Measurements from ENCODE around the gene PRAMEF1.
"Not testable (repeated sequence)": the region's sequence is repeated elsewhere in the genome, so short reads cannot be mapped to it uniquely, and the experiment has no call there.

The PRAMEF1 gene

DNA sequence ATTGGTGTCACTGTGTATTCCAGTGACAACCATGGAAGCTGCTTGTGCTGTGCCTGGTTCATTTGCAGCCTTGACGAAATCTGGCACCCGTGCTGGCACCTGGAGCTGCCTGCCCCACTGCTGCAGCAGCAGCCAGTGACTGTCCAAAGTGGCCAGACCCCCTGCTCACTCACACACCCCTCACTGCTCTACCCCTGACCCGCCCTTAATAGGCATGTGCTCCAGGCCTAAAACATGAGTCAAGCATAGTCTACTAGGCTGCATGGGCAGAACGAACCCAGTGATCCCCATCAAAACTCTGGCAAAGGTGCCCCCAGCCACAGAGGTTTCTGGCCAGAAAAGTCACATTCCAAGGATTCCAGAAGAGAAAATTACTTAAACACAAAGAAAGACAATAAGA, 7.7 kb downstream of the PRAMEF1 start:
- in situ Hi-C loops (cut with HindIII; ENCODE audit: low pct_unique_long_range_greater_than_20kb, low sequenced_read_pairs) = no loop called here
- TF ChIP-seq JUND (IDR thresholded peaks at IDR 0.05; ENCODE audit: low read depth) = no peak
- DNase-seq (ENCODE audit: low read depth in 1 of 2, low spot score in 1 of 2) = no peak

DNA sequence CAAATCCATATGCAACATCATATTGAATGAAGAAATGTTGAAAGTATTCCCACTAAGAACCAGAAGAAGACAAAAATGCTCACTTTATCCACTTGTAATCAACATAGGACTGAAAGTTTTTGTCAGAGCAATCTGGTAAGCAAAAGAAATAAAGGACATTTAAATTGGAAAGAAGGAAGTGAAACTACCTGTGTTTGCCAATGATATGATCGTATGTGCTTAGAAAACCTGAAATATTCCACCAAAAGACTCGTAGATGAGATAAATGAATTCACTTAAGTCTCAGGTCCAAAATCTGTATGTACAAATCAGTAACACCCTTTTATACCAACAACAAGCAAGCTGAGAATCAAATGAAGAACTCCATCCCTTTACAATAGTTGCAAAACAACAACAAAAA, 8.5 kb downstream of the PRAMEF1 start:
- no peak for TF ChIP-seq JUND (IDR thresholded peaks at IDR 0.05; ENCODE audit: low read depth)
- no peak for DNase-seq (ENCODE audit: low read depth in 1 of 2, low spot score in 1 of 2)
- in situ Hi-C loops (cut with HindIII; ENCODE audit: low pct_unique_long_range_greater_than_20kb, low sequenced_read_pairs) = no loop called here

GRCh38 chr1:12809933-12810332, 18.7 kb downstream of the PRAMEF1 start:
- in situ Hi-C loops (cut with HindIII; ENCODE audit: low pct_unique_long_range_greater_than_20kb, low sequenced_read_pairs) = no loop called here
- DNase-seq (ENCODE audit: low read depth in 1 of 2, low spot score in 1 of 2) = no peak
- TF ChIP-seq JUND (IDR thresholded peaks at IDR 0.05; ENCODE audit: low read depth) = no peak

GRCh38 chr1:12810691-12811408, 19.7 kb downstream of the PRAMEF1 start:
- in situ Hi-C loops (cut with HindIII; ENCODE audit: low pct_unique_long_range_greater_than_20kb, low sequenced_read_pairs) = no loop called here
- no peak for TF ChIP-seq JUND (IDR thresholded peaks at IDR 0.05; ENCODE audit: low read depth)
- no peak for DNase-seq (ENCODE audit: low read depth in 1 of 2, low spot score in 1 of 2)

- no peak for TF ChIP-seq JUND (IDR thresholded peaks at IDR 0.05; ENCODE audit: low read depth)
- DNase-seq (ENCODE audit: low read depth in 1 of 2, low spot score in 1 of 2) = no peak
- in situ Hi-C loops (cut with HindIII; ENCODE audit: low pct_unique_long_range_greater_than_20kb, low sequenced_read_pairs) = no loop called here
These were observed 20.2 kb downstream of the PRAMEF1 start for GRCh38 chr1:12811409-12811784.

- in situ Hi-C loops (cut with HindIII; ENCODE audit: low pct_unique_long_range_greater_than_20kb, low sequenced_read_pairs); DNase-seq (ENCODE audit: low read depth in 1 of 2, low spot score in 1 of 2): not testable (repeated sequence)
These were observed 27.9 kb downstream of the PRAMEF1 start for GRCh38 chr1:12819061-12819460.

DNA sequence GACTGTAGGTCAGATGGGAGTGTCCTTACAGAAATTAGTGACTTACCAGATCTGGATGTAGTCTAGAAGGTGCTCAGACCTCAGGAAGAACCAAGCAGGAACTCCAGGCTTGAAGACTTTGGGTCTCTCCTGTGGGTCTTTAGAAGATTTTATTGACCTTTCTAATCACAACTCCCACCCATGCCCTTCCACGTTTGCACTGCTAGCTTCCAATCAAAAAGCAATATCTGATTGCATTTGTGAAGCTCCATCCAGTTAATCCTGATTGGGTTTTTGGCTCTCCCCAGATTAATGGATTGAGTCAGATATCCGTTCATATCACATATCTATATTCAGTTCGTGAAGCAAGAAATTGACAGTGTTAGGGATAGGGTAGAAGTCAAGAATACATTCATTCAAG, 40.1 kb downstream of the PRAMEF1 start, which contains the start of gene PRAMEF11:
Gene PRAMEF11, minus strand, starts transcription at position 101 of the 400 bp plus-strand sequence. CDS start 2,621 bp downstream, outside the sequence.
- in situ Hi-C loops (cut with HindIII; ENCODE audit: low pct_unique_long_range_greater_than_20kb, low sequenced_read_pairs); DNase-seq (ENCODE audit: low read depth in 1 of 2, low spot score in 1 of 2): not testable (repeated sequence)

DNA sequence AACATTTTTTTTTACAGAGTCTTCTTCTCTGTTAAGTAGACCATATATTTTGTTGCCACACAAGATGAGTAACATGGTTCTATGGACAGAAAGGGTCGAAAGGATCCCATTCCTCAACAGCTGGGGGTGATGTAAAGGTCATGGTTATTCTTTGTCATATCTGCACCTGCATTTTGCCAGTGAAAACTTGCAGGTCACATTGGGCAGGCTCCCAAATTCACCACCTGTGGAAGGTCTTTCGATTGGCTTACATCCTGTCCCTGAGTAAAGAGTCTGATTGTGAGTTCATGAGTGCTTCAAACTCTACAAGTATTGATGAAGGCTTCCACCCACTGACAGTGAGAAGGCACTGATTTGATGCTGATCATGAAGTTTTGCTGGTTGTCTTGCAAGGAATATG, 42.1 kb downstream of the PRAMEF1 start:
- DNase-seq (ENCODE audit: low read depth in 1 of 2, low spot score in 1 of 2); in situ Hi-C loops (cut with HindIII; ENCODE audit: low pct_unique_long_range_greater_than_20kb, low sequenced_read_pairs): not testable (repeated sequence)

Measured in T47D (cell line).